Measurements from ENCODE around the gene CTR9.
A peak's percentile ranks its signal among the peaks of the same experiment; 100 is the strongest.

Gene CTR9

DNA sequence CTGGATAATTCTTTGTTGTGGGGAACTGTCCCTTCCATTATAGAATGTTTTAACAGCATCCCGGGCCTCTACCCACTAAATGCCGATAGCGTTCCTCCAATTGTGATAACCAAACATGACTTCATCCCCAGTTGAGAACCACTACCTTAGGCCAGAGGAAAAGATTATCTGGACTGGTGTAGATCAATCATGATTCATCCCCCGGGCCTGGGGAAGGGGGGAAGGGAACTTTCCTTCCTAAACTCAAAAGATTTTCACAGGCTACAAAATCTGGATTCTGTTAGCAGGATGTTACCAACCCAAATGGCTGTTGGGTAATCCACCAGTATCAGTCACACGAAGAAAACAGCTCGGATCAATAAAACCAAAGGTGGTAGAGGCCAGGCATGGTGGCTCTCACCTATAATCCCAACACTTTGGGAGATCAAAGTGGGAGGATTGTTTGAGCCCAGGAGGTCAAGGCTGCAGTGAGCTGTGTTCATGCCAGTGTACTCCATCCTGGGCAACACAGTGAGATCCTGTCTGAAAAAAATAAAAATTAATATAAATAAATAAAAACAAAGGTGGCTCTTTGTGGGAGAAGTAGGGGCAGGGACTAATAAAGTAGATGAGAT is 10.1 kb downstream of the CTR9 start:
- no peaks in the 10 kb centered on the region for H3K27me3 Mint-ChIP-seq
- peaks cover 12% of the 10 kb centered on the region for H3K36me3 Mint-ChIP-seq
- H3K4me1 Mint-ChIP-seq (ENCODE audit: low read depth) = no peaks in the 10 kb centered on the region
- no peak overlapping the region for H3K27ac Mint-ChIP-seq
- no peak overlapping the region for H3K4me3 Mint-ChIP-seq
- H3K9me3 Mint-ChIP-seq (ENCODE audit: low read depth) = no peaks in the 10 kb centered on the region

DNA sequence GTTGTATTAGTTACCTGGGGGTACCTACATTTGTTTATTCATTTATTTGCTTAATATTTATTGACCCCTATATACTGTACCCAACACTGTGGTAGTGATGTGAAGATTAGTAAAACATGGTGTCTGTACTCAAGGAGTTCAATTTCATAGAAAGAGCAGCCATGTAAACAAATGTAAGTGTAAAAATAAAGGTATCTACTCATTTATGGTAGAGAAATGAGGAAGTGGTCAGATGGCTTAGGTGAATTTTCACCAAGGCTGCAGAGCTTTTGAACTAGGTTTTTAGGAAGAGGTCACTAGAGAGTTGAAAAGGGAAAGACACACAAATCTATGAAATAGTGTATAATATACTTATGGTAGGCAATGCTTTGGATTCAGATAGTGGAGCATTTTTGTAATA is 11.1 kb downstream of the CTR9 start:
- peaks cover 17% of the 10 kb centered on the region for H3K36me3 Mint-ChIP-seq
- no peaks in the 10 kb centered on the region for H3K9me3 Mint-ChIP-seq (ENCODE audit: low read depth)
- no peaks in the 10 kb centered on the region for H3K4me1 Mint-ChIP-seq (ENCODE audit: low read depth)
- no peak overlapping the region for H3K4me3 Mint-ChIP-seq
- H3K27me3 Mint-ChIP-seq = no peaks in the 10 kb centered on the region
- no peak overlapping the region for H3K27ac Mint-ChIP-seq

DNA sequence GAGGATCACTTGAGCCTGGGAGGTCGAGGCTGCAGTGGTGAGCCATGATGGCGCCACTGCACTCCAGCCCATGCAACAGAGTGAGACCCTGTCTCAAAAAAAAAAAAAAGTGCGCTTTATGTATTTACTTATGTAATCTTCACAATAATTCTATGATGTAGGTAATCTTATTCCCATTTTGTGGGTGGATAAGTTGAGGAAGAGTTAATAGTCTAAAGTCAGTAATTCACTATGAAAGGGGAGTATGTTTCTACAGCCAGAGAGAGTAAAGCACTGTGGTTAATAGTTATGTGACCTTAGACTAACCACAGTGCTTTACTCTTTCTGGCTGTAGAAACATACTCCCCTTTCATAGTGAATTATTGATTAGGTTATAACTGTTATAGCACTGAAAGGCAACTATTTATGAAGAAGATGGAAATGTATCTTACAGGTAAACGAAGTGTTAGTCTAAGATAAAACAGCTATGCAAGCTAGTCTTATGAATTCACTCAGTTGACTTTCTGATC is 11.9 kb downstream of the CTR9 start:
- H3K27me3 Mint-ChIP-seq = no peaks in the 10 kb centered on the region
- no peaks in the 10 kb centered on the region for H3K4me1 Mint-ChIP-seq (ENCODE audit: low read depth)
- peaks cover 17% of the 10 kb centered on the region for H3K36me3 Mint-ChIP-seq
- H3K4me3 Mint-ChIP-seq = no peak overlapping the region
- no peak overlapping the region for H3K27ac Mint-ChIP-seq
- H3K9me3 Mint-ChIP-seq (ENCODE audit: low read depth) = no peaks in the 10 kb centered on the region

DNA sequence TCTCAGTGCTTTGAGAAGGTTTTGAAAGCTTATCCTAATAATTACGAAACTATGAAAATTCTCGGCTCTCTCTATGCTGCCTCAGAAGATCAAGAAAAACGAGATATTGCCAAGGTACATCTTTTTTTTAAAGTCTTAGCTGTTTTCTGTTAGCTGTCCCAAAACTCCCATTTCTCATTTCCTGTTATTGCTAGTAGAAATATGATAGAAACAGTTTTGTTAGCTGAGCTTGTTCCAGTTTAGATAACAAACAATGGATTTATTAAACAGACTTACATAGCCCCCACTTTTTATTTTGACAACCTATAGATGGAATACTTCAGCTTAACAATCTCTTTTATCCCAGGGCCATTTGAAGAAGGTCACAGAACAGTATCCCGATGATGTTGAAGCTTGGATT is 12.7 kb downstream of the CTR9 start:
- H3K4me1 Mint-ChIP-seq (ENCODE audit: low read depth) = no peaks in the 10 kb centered on the region
- no peaks in the 10 kb centered on the region for H3K27me3 Mint-ChIP-seq
- peak overlapping the region; percentile 10 for H3K27ac Mint-ChIP-seq
- no peaks in the 10 kb centered on the region for H3K9me3 Mint-ChIP-seq (ENCODE audit: low read depth)
- peaks cover 17% of the 10 kb centered on the region for H3K36me3 Mint-ChIP-seq
- H3K4me3 Mint-ChIP-seq = no peak overlapping the region

DNA sequence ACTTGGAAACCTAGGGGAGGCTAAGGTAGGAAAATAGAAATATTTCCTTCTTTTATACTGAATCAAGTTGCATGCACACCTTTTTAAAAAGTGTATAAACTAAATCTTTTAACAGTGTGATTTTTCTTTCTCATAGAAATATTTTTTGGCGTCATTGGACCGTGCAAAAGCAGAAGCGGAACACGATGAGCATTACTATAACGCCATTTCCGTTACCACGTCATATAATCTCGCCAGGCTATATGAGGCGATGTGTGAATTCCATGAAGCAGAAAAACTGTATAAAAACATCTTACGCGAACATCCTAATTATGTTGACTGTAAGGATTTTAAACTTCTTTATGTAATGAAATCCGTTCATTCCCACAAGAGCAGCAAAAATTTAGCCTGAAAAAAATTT is 13.4 kb downstream of the CTR9 start:
- no peaks in the 10 kb centered on the region for H3K27me3 Mint-ChIP-seq
- H3K4me1 Mint-ChIP-seq (ENCODE audit: low read depth) = no peaks in the 10 kb centered on the region
- no peak overlapping the region for H3K27ac Mint-ChIP-seq
- no peak overlapping the region for H3K4me3 Mint-ChIP-seq
- H3K36me3 Mint-ChIP-seq = peaks cover 19% of the 10 kb centered on the region
- no peaks in the 10 kb centered on the region for H3K9me3 Mint-ChIP-seq (ENCODE audit: low read depth)

DNA sequence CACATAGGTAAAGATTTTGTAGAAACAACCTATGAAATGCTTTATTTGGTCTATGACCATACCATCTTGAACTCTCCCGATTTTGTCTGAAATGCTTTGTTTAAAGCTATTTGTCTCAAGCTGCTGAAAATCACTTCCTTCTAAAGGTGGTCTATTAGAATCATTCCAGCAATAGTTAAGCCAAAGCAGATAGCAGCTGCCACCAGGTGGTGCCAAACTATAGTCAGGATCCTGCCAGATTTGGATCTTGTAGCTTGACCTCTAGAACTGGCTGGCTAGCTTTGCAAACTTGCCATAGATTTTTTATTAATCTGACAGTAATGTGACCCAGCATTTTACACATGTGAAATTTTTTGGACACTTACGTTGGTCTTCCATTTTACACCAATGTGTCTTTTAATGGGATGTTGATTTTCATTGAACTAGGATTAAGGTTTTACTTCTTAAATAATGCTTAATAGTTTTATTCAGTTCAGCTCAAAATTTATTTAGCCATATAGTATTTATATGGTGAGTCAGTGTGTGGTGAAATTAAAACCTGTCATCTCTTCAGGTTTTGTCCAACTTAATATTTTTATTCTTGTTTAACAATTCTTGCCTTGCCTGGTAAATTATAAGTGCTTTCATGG is 19.7 kb downstream of the CTR9 start:
- Mint-ChIP-seq H3K27me3 (no peaks in the 10 kb centered on the region), H3K4me3 (no peak overlapping the region), H3K4me1 (ENCODE audit: low read depth) (no peaks in the 10 kb centered on the region), H3K27ac (no peak overlapping the region), H3K9me3 (ENCODE audit: low read depth) (no peaks in the 10 kb centered on the region), H3K36me3 (peaks cover 19% of the 10 kb centered on the region)

DNA sequence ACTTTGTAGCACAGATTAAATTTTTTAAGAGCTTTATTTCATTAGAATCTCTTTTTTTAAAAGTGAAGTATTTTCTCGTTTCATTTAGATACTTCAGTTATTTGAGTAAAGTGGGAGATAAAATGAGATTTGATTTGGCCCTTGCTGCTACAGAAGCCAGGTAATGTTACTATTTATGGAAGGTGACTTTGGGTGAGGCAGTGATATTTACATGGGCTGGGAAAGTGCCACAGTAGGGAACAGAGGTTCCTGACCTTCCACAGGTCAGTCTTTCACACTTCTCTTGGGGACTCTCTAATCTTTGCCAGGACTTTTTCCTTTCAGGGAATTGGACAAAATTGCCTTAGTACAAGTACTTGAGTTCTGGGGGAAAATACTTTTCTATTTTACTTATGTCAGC is 20.4 kb downstream of the CTR9 start:
- no peak overlapping the region for H3K27ac Mint-ChIP-seq
- H3K9me3 Mint-ChIP-seq (ENCODE audit: low read depth) = no peaks in the 10 kb centered on the region
- H3K27me3 Mint-ChIP-seq = no peaks in the 10 kb centered on the region
- no peaks in the 10 kb centered on the region for H3K4me1 Mint-ChIP-seq (ENCODE audit: low read depth)
- H3K4me3 Mint-ChIP-seq = no peak overlapping the region
- peaks cover 18% of the 10 kb centered on the region for H3K36me3 Mint-ChIP-seq

DNA sequence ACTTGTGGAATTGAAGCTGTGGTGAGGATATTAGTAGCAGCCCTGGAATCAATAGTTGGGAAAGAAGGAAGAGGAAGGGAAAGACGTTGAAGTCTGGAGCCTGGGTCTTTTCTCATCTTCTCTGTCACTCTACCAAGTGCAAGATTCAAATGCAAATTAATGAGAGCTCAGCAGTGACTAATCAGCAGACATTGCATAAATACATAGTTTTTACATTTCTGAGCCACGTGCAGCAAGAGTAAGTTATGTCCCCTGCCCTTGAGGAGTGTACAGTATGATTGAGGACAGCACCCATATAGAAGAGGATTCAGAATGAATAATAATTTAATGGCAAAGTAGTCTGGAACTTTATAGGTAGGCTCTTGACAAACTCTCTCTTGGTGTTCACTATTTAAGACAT is 23.8 kb downstream of the CTR9 start:
- Mint-ChIP-seq H3K9me3 (ENCODE audit: low read depth) (no peaks in the 10 kb centered on the region), H3K36me3 (peaks cover 12% of the 10 kb centered on the region), H3K4me3 (no peak overlapping the region), H3K4me1 (ENCODE audit: low read depth) (no peaks in the 10 kb centered on the region), H3K27me3 (no peaks in the 10 kb centered on the region), H3K27ac (peak overlapping the region; percentile 23)

DNA sequence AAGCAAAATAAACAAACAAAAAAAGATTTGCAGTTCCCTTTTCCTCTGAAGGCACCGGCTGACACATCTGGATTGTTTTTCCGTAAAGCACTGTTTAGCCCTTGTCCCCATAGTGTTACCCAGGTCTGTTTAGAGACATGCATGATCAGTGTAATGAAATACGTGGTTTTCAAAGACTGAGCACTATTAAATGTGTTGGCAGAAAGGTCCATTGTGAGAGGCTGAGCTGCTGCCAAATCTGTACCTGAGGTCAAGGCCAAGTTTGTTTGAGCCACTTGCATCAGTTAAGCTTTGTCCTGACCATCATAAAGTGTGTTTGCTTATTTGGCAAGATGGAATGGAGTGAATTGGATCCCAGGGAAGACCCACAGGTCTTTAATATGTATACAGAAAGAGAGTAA is 26.3 kb downstream of the CTR9 start:
- no peaks in the 10 kb centered on the region for H3K27me3 Mint-ChIP-seq
- peak overlapping the region; percentile 55 for H3K27ac Mint-ChIP-seq
- no peaks in the 10 kb centered on the region for H3K9me3 Mint-ChIP-seq (ENCODE audit: low read depth)
- H3K4me1 Mint-ChIP-seq (ENCODE audit: low read depth) = no peaks in the 10 kb centered on the region
- H3K36me3 Mint-ChIP-seq = peaks cover 6% of the 10 kb centered on the region
- no peak overlapping the region for H3K4me3 Mint-ChIP-seq

DNA sequence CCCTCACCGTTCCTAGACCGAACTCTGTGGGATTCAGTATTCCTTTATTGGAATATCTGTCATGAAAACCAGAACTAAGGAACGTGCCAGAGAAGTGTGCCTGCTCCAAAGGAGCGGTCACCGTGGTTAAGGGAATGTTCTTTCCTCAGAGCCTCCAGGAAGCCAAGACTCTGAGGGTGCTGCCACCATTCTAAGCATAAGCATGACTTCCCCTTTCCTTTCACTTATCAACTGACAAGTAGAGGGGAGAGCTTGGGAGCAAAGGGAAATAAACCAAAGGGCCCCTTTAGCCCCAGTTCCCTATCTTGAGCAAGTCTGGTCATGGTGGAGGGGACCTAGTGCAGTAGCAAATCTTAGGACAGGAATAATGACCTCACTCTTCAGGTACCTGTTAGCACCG is 26.8 kb downstream of the CTR9 start:
- Mint-ChIP-seq H3K9me3 (ENCODE audit: low read depth) (no peaks in the 10 kb centered on the region), H3K4me3 (no peak overlapping the region), H3K27ac (no peak overlapping the region), H3K27me3 (no peaks in the 10 kb centered on the region), H3K4me1 (ENCODE audit: low read depth) (no peaks in the 10 kb centered on the region), H3K36me3 (peaks cover 6% of the 10 kb centered on the region)

DNA sequence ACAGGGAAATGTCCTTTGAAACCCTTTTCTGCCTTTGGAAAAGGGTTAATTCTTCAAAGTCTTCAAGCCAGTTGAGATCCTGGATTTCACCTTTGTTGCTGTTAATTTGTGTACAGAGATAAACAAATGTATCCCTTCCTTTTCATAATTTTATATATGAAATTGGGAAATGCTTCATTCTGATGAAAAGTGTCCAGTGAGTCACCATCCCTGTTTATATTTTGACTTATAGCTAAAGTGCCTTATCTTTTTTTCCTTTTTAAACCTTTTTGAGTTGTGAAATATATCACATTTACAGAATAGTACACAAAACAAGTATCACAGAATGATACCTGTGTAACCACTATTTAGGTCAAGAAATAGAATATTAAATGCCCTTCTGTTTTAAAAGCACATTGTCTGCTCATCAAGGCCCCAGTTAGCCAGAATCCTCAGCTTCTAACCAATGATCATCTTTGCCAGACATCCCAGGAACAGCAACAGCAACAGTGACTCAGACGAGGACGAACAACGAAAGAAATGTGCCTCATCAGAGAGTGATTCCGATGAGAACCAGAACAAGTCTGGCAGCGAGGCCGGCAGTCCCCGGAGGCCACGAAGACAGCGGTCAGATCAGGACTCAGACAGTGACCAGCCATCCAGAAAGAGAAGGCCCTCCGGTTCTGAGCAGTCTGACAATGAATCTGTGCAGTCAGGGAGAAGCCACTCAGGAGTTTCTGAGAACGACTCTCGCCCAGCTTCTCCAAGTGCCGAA is 27.3 kb downstream of the CTR9 start:
- Mint-ChIP-seq H3K9me3 (ENCODE audit: low read depth) (no peaks in the 10 kb centered on the region), H3K27me3 (no peaks in the 10 kb centered on the region), H3K27ac (no peak overlapping the region), H3K4me3 (no peak overlapping the region), H3K36me3 (peaks cover 6% of the 10 kb centered on the region), H3K4me1 (ENCODE audit: low read depth) (no peaks in the 10 kb centered on the region)

DNA sequence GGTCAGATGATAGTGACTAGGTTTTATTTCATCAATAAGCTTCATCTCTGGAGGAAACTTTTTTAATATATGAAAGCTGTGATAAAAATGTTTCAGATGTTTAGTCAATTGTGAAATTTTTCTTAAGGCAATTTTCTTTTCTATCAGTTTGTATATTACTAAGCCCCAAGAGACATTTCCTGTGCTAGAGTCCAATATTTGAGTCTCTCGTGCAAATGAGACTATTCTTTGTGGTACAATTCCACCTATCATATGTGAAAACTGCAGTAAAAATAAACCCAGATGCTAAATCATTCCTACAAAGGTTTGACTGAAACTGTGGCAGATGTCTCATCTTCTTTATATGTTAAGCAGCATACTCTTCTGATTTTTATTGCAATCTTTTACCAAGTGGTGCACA is 28.0 kb downstream of the CTR9 start:
- Mint-ChIP-seq H3K27me3 (no peaks in the 10 kb centered on the region), H3K9me3 (ENCODE audit: low read depth) (no peaks in the 10 kb centered on the region), H3K27ac (no peak overlapping the region), H3K4me3 (no peak overlapping the region), H3K4me1 (ENCODE audit: low read depth) (no peaks in the 10 kb centered on the region), H3K36me3 (peaks cover 6% of the 10 kb centered on the region)

DNA sequence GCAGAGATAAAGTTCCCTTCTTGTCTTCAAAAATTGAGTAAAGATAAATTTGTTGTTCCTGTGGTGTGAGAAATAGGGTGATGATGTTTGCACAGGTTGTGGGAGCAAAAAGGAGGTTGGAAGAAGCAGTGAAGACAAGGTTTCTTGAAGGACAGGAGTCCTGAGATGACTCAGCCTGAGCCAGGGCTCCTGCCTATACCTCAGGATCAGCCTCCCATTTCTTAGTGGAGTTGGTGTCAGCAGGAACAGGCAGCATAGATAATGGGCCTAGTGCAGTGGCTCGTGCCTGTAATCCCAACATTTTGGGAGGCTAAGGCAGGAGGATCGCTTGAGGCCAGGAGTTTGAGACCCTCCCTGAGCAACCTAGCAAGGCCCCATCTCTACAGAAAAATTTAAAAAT is 29.0 kb downstream of the CTR9 start:
- peaks cover 3% of the 10 kb centered on the region for H3K36me3 Mint-ChIP-seq
- no peaks in the 10 kb centered on the region for H3K27me3 Mint-ChIP-seq
- no peak overlapping the region for H3K4me3 Mint-ChIP-seq
- H3K9me3 Mint-ChIP-seq (ENCODE audit: low read depth) = no peaks in the 10 kb centered on the region
- H3K27ac Mint-ChIP-seq = no peak overlapping the region
- no peaks in the 10 kb centered on the region for H3K4me1 Mint-ChIP-seq (ENCODE audit: low read depth)

DNA sequence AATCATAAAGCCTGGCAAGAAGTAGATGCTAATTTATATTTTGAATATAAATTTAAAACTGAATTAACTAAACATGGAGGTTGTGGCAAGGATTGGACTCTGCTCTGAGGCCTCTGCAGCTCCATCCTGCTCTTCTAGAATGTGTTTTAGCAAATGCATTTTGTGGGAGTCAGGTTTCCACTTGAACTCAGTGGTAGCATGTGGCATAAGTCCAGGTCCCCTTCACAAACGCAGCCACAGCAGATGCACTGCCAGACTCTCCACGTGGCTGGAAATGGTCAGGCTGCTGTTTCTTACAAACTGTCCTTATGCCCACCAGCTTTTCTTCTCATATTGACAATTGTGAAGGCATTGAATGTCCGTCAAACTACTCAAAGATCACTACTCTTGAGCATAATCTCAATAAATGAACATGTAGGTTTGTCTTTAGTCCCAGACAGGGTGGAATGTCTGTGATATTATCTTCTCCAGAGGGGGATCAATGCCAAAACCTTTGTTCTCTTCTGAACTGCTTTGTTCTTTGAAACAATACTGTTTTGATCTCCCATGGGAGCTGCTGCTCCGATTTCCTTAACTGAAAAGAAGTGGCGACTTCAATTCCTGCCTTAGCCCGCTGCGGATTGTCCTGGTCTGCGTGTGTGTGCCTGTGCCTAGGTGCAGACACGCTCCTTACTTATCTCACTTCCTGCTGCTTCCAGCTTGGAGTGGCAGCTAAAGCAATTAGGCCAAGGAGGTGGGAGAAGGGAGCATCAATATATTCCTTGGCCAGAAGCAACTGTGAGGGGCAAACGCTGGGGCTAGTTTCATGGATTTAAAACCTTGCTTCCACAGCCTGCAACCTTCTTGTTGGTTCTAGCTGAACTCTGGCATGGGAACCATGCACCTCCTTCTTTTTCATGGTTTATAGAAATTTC is 33.4 kb downstream of the CTR9 start:
- H3K36me3 Mint-ChIP-seq = no peaks in the 10 kb centered on the region
- no peak overlapping the region for H3K4me3 Mint-ChIP-seq
- no peaks in the 10 kb centered on the region for H3K27me3 Mint-ChIP-seq
- H3K4me1 Mint-ChIP-seq (ENCODE audit: low read depth) = no peaks in the 10 kb centered on the region
- H3K27ac Mint-ChIP-seq = no peak overlapping the region
- H3K9me3 Mint-ChIP-seq (ENCODE audit: low read depth) = no peaks in the 10 kb centered on the region

DNA sequence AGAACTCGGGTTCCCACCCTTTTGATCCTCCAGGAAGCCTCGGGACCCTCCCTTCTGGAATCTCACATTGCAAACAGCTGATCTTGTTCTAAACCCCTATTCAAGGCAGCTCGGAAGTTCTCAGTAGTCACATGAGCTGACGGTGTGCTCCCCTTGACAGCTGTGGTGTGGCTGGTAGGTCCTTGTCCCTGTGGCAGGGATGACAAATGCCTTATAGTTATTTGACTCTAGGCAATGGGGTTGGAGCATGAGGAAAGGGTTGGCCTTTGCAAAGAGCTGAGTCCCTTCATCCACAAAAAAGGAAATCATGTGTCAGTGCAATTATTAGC is 34.1 kb downstream of the CTR9 start:
- no peaks in the 10 kb centered on the region for H3K9me3 Mint-ChIP-seq (ENCODE audit: low read depth)

More for the DNA sequence above, 34.1 kb downstream of the CTR9 start:
- H3K27ac Mint-ChIP-seq = no peak overlapping the region
- no peak overlapping the region for H3K4me3 Mint-ChIP-seq
- no peaks in the 10 kb centered on the region for H3K4me1 Mint-ChIP-seq (ENCODE audit: low read depth)
- no peaks in the 10 kb centered on the region for H3K27me3 Mint-ChIP-seq
- no peaks in the 10 kb centered on the region for H3K36me3 Mint-ChIP-seq

Measured in activated naive CD8-positive, alpha-beta T cell (primary cell).